HepG2 (cell line): ENCODE measurements around the gene AANAT. TPM values are rescaled to one million over a fixed set of nuclear protein-coding genes. Genes with fewer than 3 reads are reported as not detected.

Experiments used
- CAMTA2 ChIP-seq: sonication (generic); formaldehyde crosslinking; IDR thresholded peaks from 2 replicates; pipeline ENCODE4 v1.4.0; 2020; ENCODE audit warnings: mild to moderate bottlenecking, missing genetic modification reagents, borderline replicate concordance
- E2F5 ChIP-seq: sonication (generic); formaldehyde crosslinking; conservative IDR thresholded peaks from 2 replicates; pipeline ENCODE4 v1.4.0; 2020; ENCODE audit warnings: missing genetic modification reagents
- GMEB2 ChIP-seq: IDR thresholded peaks from 2 replicates; pipeline ENCODE4 v1.6.1; 2016; ENCODE audit warnings: missing biosample characterization, missing genetic modification reagents, low read depth
- HNRNPL ChIP-seq: fragments of 200-400 bp; formaldehyde crosslinking; IDR thresholded peaks from 2 replicates; pipeline ENCODE4 v1.6.1; 2017; ENCODE audit warnings: mild to moderate bottlenecking, low read depth, low read length
- HOXA5 ChIP-seq: sonication (generic); formaldehyde crosslinking; IDR thresholded peaks from 2 replicates; pipeline ENCODE4 v1.4.0; 2020; ENCODE audit warnings: missing genetic modification reagents
- IKZF4 ChIP-seq: sonication (generic); formaldehyde crosslinking; IDR thresholded peaks from 2 replicates; pipeline ENCODE4 v1.5.1; 2020; ENCODE audit warnings: borderline replicate concordance, mild to moderate bottlenecking, low read depth, missing genetic modification reagents; ENCODE audit errors: not compliant biosample characterization
- RARA ChIP-seq: IDR thresholded peaks from 2 replicates; pipeline ENCODE4 v1.6.1; 2016; ENCODE audit warnings: missing genetic modification reagents, missing compliant biosample characterization
- RCOR2 ChIP-seq: IDR thresholded peaks from 2 replicates; pipeline ENCODE4 v1.6.1; 2016; ENCODE audit warnings: missing biosample characterization, missing genetic modification reagents
- SAFB2 ChIP-seq: sonication (generic); formaldehyde crosslinking; IDR thresholded peaks from 2 replicates; pipeline ENCODE4 v1.5.1; 2020; ENCODE audit warnings: missing genetic modification reagents, low read depth, mild to moderate bottlenecking, borderline replicate concordance
- STAG1 ChIP-seq: sonication (generic); formaldehyde crosslinking; IDR thresholded peaks from 2 replicates; pipeline ENCODE4 v1.4.0; 2020; ENCODE audit warnings: missing genetic modification reagents
- TAF1 ChIP-seq: sonication (generic); formaldehyde crosslinking; IDR thresholded peaks from 2 replicates; pipeline ENCODE4 v1.4.0; 2020; ENCODE audit warnings: missing genetic modification reagents
- THAP11 ChIP-seq: IDR thresholded peaks from 2 replicates; pipeline ENCODE4 v1.6.1; 2016; ENCODE audit warnings: missing biosample characterization, missing genetic modification reagents
- ZBTB21 ChIP-seq: sonication (generic); formaldehyde crosslinking; IDR thresholded peaks from 2 replicates; pipeline ENCODE4 v1.4.0; 2020; ENCODE audit warnings: missing genetic modification reagents
- ZBTB25 ChIP-seq: IDR thresholded peaks from 2 replicates; pipeline ENCODE4 v1.6.1; 2018; ENCODE audit warnings: missing genetic modification reagents
- ZBTB44 ChIP-seq: sonication (generic); formaldehyde crosslinking; IDR thresholded peaks from 2 replicates; pipeline ENCODE4 v1.4.0; 2020; ENCODE audit warnings: missing genetic modification reagents
- ZMAT5 ChIP-seq: sonication (generic); formaldehyde crosslinking; IDR thresholded peaks from 2 replicates; pipeline ENCODE4 v1.5.0; 2020; ENCODE audit warnings: mild to moderate bottlenecking, low read depth, missing genetic modification reagents, borderline replicate concordance
- ZNF512 ChIP-seq: sonication (generic); formaldehyde crosslinking; IDR thresholded peaks from 2 replicates; pipeline ENCODE4 v1.4.0; 2020; ENCODE audit warnings: mild to moderate bottlenecking, missing genetic modification reagents
- ZNF556 ChIP-seq: sonication (generic); formaldehyde crosslinking; IDR thresholded peaks from 2 replicates; pipeline ENCODE4 v1.4.0; 2020; ENCODE audit warnings: mild to moderate bottlenecking, missing genetic modification reagents, borderline replicate concordance
- ZNF720 ChIP-seq: sonication (generic); formaldehyde crosslinking; IDR thresholded peaks from 2 replicates; pipeline ENCODE4 v1.4.0; 2020; ENCODE audit warnings: missing genetic modification reagents
- ZNF749 ChIP-seq: sonication (generic); formaldehyde crosslinking; IDR thresholded peaks from 2 replicates; pipeline ENCODE4 v1.8.0; 2022; ENCODE audit warnings: mild to moderate bottlenecking, missing genetic modification reagents, moderate library complexity, borderline replicate concordance
- ZNF780A ChIP-seq: sonication (generic); formaldehyde crosslinking; IDR thresholded peaks from 2 replicates; pipeline ENCODE4 v1.8.0; 2022; ENCODE audit warnings: mild to moderate bottlenecking, missing genetic modification reagents, moderate library complexity
- polyA plus RNA-seq, 8 experiments: library from polyadenylated mRNA; depleted of rRNA in 3 of 8; stranded (reverse) in 7 of 8; unstranded in 1 of 8; fragments of >200 nt; fragmentation: Illumina TruSeq in 4 of 8; extraction: Trizol in 4 of 8; gene quantifications; 2 replicates each; pipeline versions ENCODE4 v1.2.1 to v1.2.3, GENCODE V29; 2011 to 2016; ENCODE audit warnings: low read depth in 4 of 8, missing spikeins in 1 of 8, mixed read lengths in 1 of 8; ENCODE audit not compliant: insufficient read depth in 1 of 8
- total RNA-seq, 5 experiments: library from RNA; depleted of rRNA; stranded (reverse); fragments of >200 nt; fragmentation: Illumina TruSeq; extraction: Trizol; gene quantifications; 2 replicates each; pipeline ENCODE4 v1.2.3, GENCODE V29; 2016; ENCODE audit warnings: low read depth in 1 of 5

AANAT gene
- total and polyA plus RNA-seq, 2 of the 13 experiments (the other 11 are each of a cell fraction or from before 2014, with no cell fraction given), result 0.07 TPM; not detected in 1

GRCh38 chr17:76506408-76507345 lies 39.3 kb downstream of the AANAT start (continued):
- TF ChIP-seq ZMAT5 (no peak), E2F5 (CRISPR knock-in tag) (no peak), ZNF749 (CRISPR knock-in tag) (no peak), RARA (CRISPR knock-in tag) (peak; percentile 34), HNRNPL (peak; percentile 67; the same call in 1 of the 2 replicates), CAMTA2 (CRISPR knock-in tag) (no peak), IKZF4 (CRISPR knock-in tag) (peak; percentile 48), ZBTB25 (CRISPR knock-in tag) (peak; percentile 42; the same call in 1 of the 2 replicates), GMEB2 (CRISPR knock-in tag) (no peak), ZNF780A (CRISPR knock-in tag) (no peak), RCOR2 (CRISPR knock-in tag) (no peak), ZBTB21 (CRISPR knock-in tag) (no peak), STAG1 (CRISPR knock-in tag) (peak; percentile 99), ZNF720 (no peak), ZNF556 (CRISPR knock-in tag) (no peak), ZBTB44 (no peak), ZNF512 (CRISPR knock-in tag) (0 out of 2 replicates have a peak, but pooled peaks have one; percentile 45), HOXA5 (CRISPR knock-in tag) (peak; percentile 80), TAF1 (no peak), THAP11 (CRISPR knock-in tag) (peak; percentile 52; the same call in 1 of the 2 replicates), SAFB2 (CRISPR knock-in tag) (no peak)
